ENCODE results near the gene SNPH.

Gene SNPH

DNA sequence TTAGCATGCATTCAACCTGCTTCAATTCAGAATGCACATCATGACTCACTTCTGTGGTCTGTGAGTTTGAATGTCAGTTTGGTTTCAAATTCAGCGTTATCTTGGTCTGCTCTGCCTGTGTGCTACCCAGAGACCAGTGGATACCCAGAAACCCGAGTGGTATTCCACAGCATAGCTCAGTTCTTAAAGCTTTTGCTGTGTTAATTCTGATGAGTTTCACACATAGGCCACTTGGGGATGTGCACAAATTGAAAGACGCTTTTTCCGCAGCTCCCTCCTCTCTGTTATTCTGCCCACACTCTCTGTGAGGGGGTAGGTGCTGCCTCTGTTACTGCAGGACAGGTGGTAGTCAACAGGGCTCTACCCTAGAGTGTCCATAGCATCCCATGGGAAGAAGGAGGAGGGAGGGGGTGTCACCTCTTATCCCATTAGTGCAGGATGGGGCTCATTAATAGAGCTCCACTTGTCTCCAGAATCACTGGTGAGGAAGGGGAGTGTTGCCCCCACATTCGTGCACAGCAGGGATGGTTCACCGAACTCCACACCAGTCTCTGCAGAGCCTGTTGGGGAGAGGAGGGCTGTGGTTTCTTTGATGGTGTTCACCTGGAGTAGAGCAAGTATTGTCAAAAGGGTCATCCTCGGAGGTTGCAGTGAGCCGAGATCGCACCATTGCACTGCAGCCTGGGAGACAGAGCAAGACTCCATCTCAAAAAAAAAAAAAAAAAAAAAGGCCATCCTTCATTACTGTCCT is 92.0 kb downstream of the SNPH start:
- TF ChIP-seq EZH2phosphoT487 (IDR thresholded peaks at IDR 0.05; ENCODE audit: borderline replicate concordance, low read length), result no peak
- TF ChIP-seq, protein P1, sequence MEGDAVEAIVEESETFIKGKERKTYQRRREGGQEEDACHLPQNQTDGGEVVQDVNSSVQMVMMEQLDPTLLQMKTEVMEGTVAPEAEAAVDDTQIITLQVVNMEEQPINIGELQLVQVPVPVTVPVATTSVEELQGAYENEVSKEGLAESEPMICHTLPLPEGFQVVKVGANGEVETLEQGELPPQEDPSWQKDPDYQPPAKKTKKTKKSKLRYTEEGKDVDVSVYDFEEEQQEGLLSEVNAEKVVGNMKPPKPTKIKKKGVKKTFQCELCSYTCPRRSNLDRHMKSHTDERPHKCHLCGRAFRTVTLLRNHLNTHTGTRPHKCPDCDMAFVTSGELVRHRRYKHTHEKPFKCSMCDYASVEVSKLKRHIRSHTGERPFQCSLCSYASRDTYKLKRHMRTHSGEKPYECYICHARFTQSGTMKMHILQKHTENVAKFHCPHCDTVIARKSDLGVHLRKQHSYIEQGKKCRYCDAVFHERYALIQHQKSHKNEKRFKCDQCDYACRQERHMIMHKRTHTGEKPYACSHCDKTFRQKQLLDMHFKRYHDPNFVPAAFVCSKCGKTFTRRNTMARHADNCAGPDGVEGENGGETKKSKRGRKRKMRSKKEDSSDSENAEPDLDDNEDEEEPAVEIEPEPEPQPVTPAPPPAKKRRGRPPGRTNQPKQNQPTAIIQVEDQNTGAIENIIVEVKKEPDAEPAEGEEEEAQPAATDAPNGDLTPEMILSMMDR (IDR thresholded peaks at IDR 0.05; ENCODE audit: low read depth, low read length, poor library complexity, severe bottlenecking), result no peak
- no peaks in the 10 kb centered on the region for H3K4me1 ChIP-seq (ENCODE audit: control insufficient read depth, low read length)
- no peak overlapping the region for H3K4me3 ChIP-seq (ENCODE audit: low read length)
- H3F3A ChIP-seq (ENCODE audit: control insufficient read depth, insufficient read depth), result no peaks in the 10 kb centered on the region
- no peak overlapping the region for H3K27ac ChIP-seq (ENCODE audit: low read depth, low read length)
- no peaks in the 10 kb centered on the region for H3K9me2 ChIP-seq (replicated peaks; ENCODE audit: control insufficient read depth, low read length)
- H3K9me3 ChIP-seq (ENCODE audit: control insufficient read depth, insufficient read depth, low read length), result no peaks in the 10 kb centered on the region
- no peaks in the 10 kb centered on the region for H4K20me1 ChIP-seq (ENCODE audit: control insufficient read depth, insufficient read depth, low read depth, low read length)
- H3K4me2 ChIP-seq (ENCODE audit: low read length), result no peak overlapping the region
- H3K27me3 ChIP-seq (ENCODE audit: control insufficient read depth, low read length), result no peaks in the 10 kb centered on the region
- H3K36me3 ChIP-seq (ENCODE audit: control insufficient read depth, low read length), result peaks cover 43% of the 10 kb centered on the region
- H3K79me2 ChIP-seq (ENCODE audit: control insufficient read depth, low read length), result peaks cover 4% of the 10 kb centered on the region; the same call in 1 of the 2 replicates
